A549 (cell line): ENCODE results near the gene ATF5. TPM values are rescaled to one million over a fixed set of nuclear protein-coding genes. Genes with fewer than 3 reads are reported as not detected.

Experiments
- ATAC-seq, 2 experiments: fragments of 200-7000 bp in 1 of 2; fragments of >200 bp in 1 of 2; cut with Nextera tagmentation in 1 of 2; cut with Tn5 transposase in 1 of 2; 3 replicates each; pipeline versions ENCODE4 v1.8.0 to v1.9.1; 2018 to 2020; ENCODE audit warnings: mild to moderate bottlenecking in 1 of 2, moderate library complexity in 1 of 2
- CTCF ChIA-PET: fragments of 300-600 bp; sonication (Branson Sonifier 250); formaldehyde crosslinking; extraction: SDS; loops from one replicate; lab custom pipeline; 2021; ENCODE audit warnings: antibody characterized with exemption, inconsistent platforms; lab: Yijun Ruan, JAX
- POLR2A ChIA-PET: fragments of 350-600 bp; formaldehyde crosslinking; extraction: SDS; loops from one replicate; lab custom pipeline; 2021; ENCODE audit warnings: antibody characterized with exemption, inconsistent platforms; lab: Yijun Ruan, JAX
- DNase-seq, 2 experiments: peaks; one replicate each; pipeline versions ENCODE4 v3.0.0 to v3.0.0-alpha.2; 2011 to 2016; ENCODE audit warnings: low read depth in 1 of 2, low spot score in 1 of 2
- FAIRE-seq: peaks from 2 replicates; lab custom pipeline; 2011; peaks lifted over from hg19 to GRCh38; lab: Jason Lieb, UNC
- H3K27ac ChIP-seq, 2 experiments: fragments of >200 bp; sonication (Bioruptor Twin); formaldehyde crosslinking; 3 replicates each; pipeline ENCODE4 v1.5.1; 2016 to 2017
- H3K4me1 ChIP-seq: fragments of >200 bp; sonication (Bioruptor Twin); formaldehyde crosslinking; 3 replicates; pipeline ENCODE4 v1.6.1; 2016
- H3K4me2 ChIP-seq: fragments of >200 bp; sonication (Bioruptor Twin); formaldehyde crosslinking; 3 replicates; pipeline ENCODE4 v1.6.1; 2016
- H3K4me3 ChIP-seq: fragments of >200 bp; sonication (Bioruptor Twin); formaldehyde crosslinking; 3 replicates; pipeline ENCODE4 v1.5.1; 2016
- H3K9me3 ChIP-seq: fragments of >200 bp; sonication (Bioruptor Twin); formaldehyde crosslinking; 3 replicates; pipeline ENCODE4 v1.6.1; 2016
- ATOH8 ChIP-seq: fragments of 250-450 bp; sonication (Bioruptor Pico); IDR thresholded peaks from 2 replicates; pipeline ENCODE4 v1.5.0; 2020; ENCODE audit warnings: low read depth, mild to moderate bottlenecking, moderate library complexity
- BCL3 ChIP-seq: fragments of >200 bp; sonication (Bioruptor Twin); formaldehyde crosslinking; IDR thresholded peaks from 3 replicates; pipeline ENCODE4 v1.6.1; 2016
- CBX8 ChIP-seq: fragments of 200-600 bp; sonication (generic); IDR thresholded peaks from 2 replicates; pipeline ENCODE4 v1.6.1; 2016
- CEBPB ChIP-seq, 2 experiments: fragments of >200 bp in 1 of 2; sonication (Bioruptor Twin) in 1 of 2; formaldehyde crosslinking in 1 of 2; IDR thresholded peaks; 2 replicates each; pipeline ENCODE4 v1.6.1; 2012 to 2016
- CHD4 ChIP-seq: fragments of 200-600 bp; sonication (generic); IDR thresholded peaks from 2 replicates; pipeline ENCODE4 v1.6.1; 2016; ENCODE audit warnings: antibody characterized with exemption, mild to moderate bottlenecking, borderline replicate concordance
- E2F6 ChIP-seq: IDR thresholded peaks from 2 replicates; pipeline ENCODE4 v1.6.1; 2012; ENCODE audit warnings: low read depth, borderline replicate concordance
- ELK1 ChIP-seq: fragments of 150-350 bp; IDR thresholded peaks from 2 replicates; pipeline ENCODE4 v1.6.1; 2014; ENCODE audit warnings: low read depth, mild to moderate bottlenecking, low read length
- EP300 ChIP-seq, 2 experiments: fragments of >200 bp; sonication (Bioruptor Twin); formaldehyde crosslinking; IDR thresholded peaks; 2 replicates in 1 of 2; 3 replicates in 1 of 2; pipeline ENCODE4 v1.6.1; 2016 to 2017
- HES2 ChIP-seq: fragments of >200 bp; sonication (Bioruptor Twin); formaldehyde crosslinking; IDR thresholded peaks from 2 replicates; pipeline ENCODE4 v1.6.1; 2016
- HMGXB4 ChIP-seq: fragments of 250-450 bp; sonication (Bioruptor Pico); IDR thresholded peaks from 2 replicates; pipeline ENCODE4 v1.5.0; 2021; ENCODE audit warnings: mild to moderate bottlenecking, moderate library complexity, borderline replicate concordance
- HOXB13 ChIP-seq: fragments of 250-450 bp; sonication (Bioruptor Pico); IDR thresholded peaks from 2 replicates; pipeline ENCODE4 v1.5.0; 2020; ENCODE audit warnings: low read depth, mild to moderate bottlenecking, moderate library complexity
- KDM1A ChIP-seq: fragments of 200-600 bp; sonication (generic); IDR thresholded peaks from 2 replicates; pipeline ENCODE4 v1.6.1; 2016; ENCODE audit warnings: low read depth, mild to moderate bottlenecking
- MAZ ChIP-seq: fragments of 150-350 bp; IDR thresholded peaks from 2 replicates; pipeline ENCODE4 v1.6.1; 2014; ENCODE audit warnings: antibody characterized with exemption, low read depth, low read length, borderline replicate concordance
- MYC ChIP-seq: IDR thresholded peaks from 2 replicates; pipeline ENCODE4 v1.6.1; 2012; ENCODE audit warnings: mild to moderate bottlenecking, inconsistent platforms, low read length, improper control_type of control experiment, borderline replicate concordance
- PBX3 ChIP-seq: IDR thresholded peaks from 2 replicates; pipeline ENCODE4 v1.6.1; 2012
- PHF8 ChIP-seq: fragments of 200-600 bp; sonication (generic); IDR thresholded peaks from 2 replicates; pipeline ENCODE4 v1.6.1; 2016; ENCODE audit warnings: low read depth, mild to moderate bottlenecking, antibody characterized with exemption, moderate library complexity, borderline replicate concordance
- RAD21 ChIP-seq, 2 experiments: fragments of >200 bp in 1 of 2; sonication (Bioruptor Twin) in 1 of 2; formaldehyde crosslinking in 1 of 2; IDR thresholded peaks in 1 of 2; conservative IDR thresholded peaks in 1 of 2; 2 replicates in 1 of 2; 3 replicates in 1 of 2; pipeline ENCODE4 v1.6.1; 2012 to 2018; ENCODE audit warnings: inconsistent platforms in 1 of 2
- RARB ChIP-seq: fragments of 250-450 bp; sonication (Bioruptor Pico); IDR thresholded peaks from 2 replicates; pipeline ENCODE4 v1.8.0; 2021; ENCODE audit warnings: mild to moderate bottlenecking, moderate library complexity
- RNF2 ChIP-seq: fragments of 200-600 bp; sonication (generic); IDR thresholded peaks from 2 replicates; pipeline ENCODE4 v1.6.1; 2016; ENCODE audit warnings: low read depth, mild to moderate bottlenecking, antibody characterized with exemption, moderate library complexity, borderline replicate concordance
- SREBF2 ChIP-seq: fragments of 450-650 bp; IDR thresholded peaks from 2 replicates; pipeline ENCODE4 v1.6.1; 2014; ENCODE audit warnings: mild to moderate bottlenecking, moderate library complexity
- TP53 ChIP-seq: fragments of 250-450 bp; sonication (Bioruptor Pico); IDR thresholded peaks from 2 replicates; pipeline ENCODE4 v1.5.0; 2021; ENCODE audit warnings: mild to moderate bottlenecking, moderate library complexity
- ZC3H11A ChIP-seq: fragments of 450-650 bp; IDR thresholded peaks from 2 replicates; pipeline ENCODE4 v1.6.1; 2014; ENCODE audit warnings: antibody characterized with exemption, mild to moderate bottlenecking
- ZFP36 ChIP-seq: fragments of 450-650 bp; IDR thresholded peaks from 2 replicates; pipeline ENCODE4 v1.6.1; 2014; ENCODE audit warnings: borderline replicate concordance; ENCODE audit not compliant: partially characterized antibody
- ZSCAN20 ChIP-seq: fragments of 250-450 bp; sonication (Bioruptor Pico); IDR thresholded peaks from 2 replicates; pipeline ENCODE4 v1.8.0; 2022; ENCODE audit warnings: mild to moderate bottlenecking, moderate library complexity
- WGBS: methylation state at CpG from one replicate; pipeline ENCODE4 v1.1.6; 2017; ENCODE audit errors: missing lambda C conversion rate; 5-methylcytosine and 5-hydroxymethylcytosine counted together
- polyA plus RNA-seq, 4 experiments: library from polyadenylated mRNA; depleted of rRNA in 3 of 4; stranded (reverse); fragments of >200 nt; fragmentation: RNase III in 1 of 4; extraction: RNeasy Plus Mini Kit Qiagen cat#74134 plus additional on column Dnase treatment in 1 of 4; gene quantifications; 2 replicates in 3 of 4; 3 replicates in 1 of 4; pipeline ENCODE4 v1.2.3, GENCODE V29; 2011 to 2017

Gene ATF5
- polyA plus RNA-seq, 2 of the 4 experiments (the other 2 are of a cell fraction) = 12.9 to 42.8 TPM

- TF ChIP-seq ATOH8 (CRISPR knock-in tag) = no peak
- TF ChIP-seq E2F6 = no peak
- TF ChIP-seq ZFP36 = no peak
- no peak for TF ChIP-seq ZC3H11A
- TF ChIP-seq CBX8 = no peak
- no peak for TF ChIP-seq HOXB13 (CRISPR knock-in tag)
- no peak for TF ChIP-seq RAD21 (conservative IDR thresholded peaks at IDR 0.05 in 1 of 2, IDR thresholded peaks at IDR 0.05 in 1 of 2)
- TF ChIP-seq RNF2 = no peak
- no peak for TF ChIP-seq SREBF2
- TF ChIP-seq HES2 = no peak
- DNase-seq (no peak), FAIRE-seq (no peak), ATAC-seq (no peak)
- 77% methylated on average over 18 of the region's 18 CpGs for WGBS
- Histone ChIP-seq H3K27ac (no peak overlapping the region), H3K9me3 (no peaks in the 10 kb centered on the region), H3K4me2 (no peak overlapping the region), H3K4me1 (no peaks in the 10 kb centered on the region), H3K4me3 (no peak overlapping the region)
- CTCF ChIA-PET = interaction anchor here (1.0 to 6.8 kb wide), 3 partner anchors 12 to 40 kb away, joined by 3 to 43 read pairs (median 5); no protein-coding TSS in a partner anchor
- POLR2A ChIA-PET = no interaction called here
Observed at GRCh38 chr19:49977881-49978280, 48.9 kb downstream of the ATF5 start.

GRCh38 chr19:49978324-49978723, 49.3 kb downstream of the ATF5 start:
- CTCF ChIA-PET = interaction anchor here (1.0 to 6.8 kb wide), 4 partner anchors 28 to 158 kb away, joined by 3 to 43 read pairs (median 4); no protein-coding TSS in a partner anchor
- ATAC-seq = no peak
- Histone ChIP-seq H3K4me2 (no peak overlapping the region), H3K9me3 (no peaks in the 10 kb centered on the region), H3K27ac (no peak overlapping the region), H3K4me1 (no peaks in the 10 kb centered on the region), H3K4me3 (no peak overlapping the region)
- POLR2A ChIA-PET = no interaction called here
- TF ChIP-seq ZFP36 (no peak), CEBPB (IDR thresholded peaks at IDR 0.05) (no peak), MAZ (no peak), E2F6 (no peak), EP300 (IDR thresholded peaks at IDR 0.05) (no peak)
- no peak for FAIRE-seq
- no peak for DNase-seq
- 77% methylated on average over 11 of the region's 11 CpGs for WGBS

- CTCF ChIA-PET = interaction anchor here (1.0 to 8.4 kb wide), 9 partner anchors 16 to 49 kb away, joined by 3 to 78 read pairs (median 5); no protein-coding TSS in a partner anchor
- POLR2A ChIA-PET = no interaction called here
- DNase-seq = no peak
- no peak for FAIRE-seq
- Histone ChIP-seq H3K9me3 (no peaks in the 10 kb centered on the region), H3K27ac (no peak overlapping the region), H3K4me1 (no peaks in the 10 kb centered on the region), H3K4me3 (no peak overlapping the region), H3K4me2 (no peak overlapping the region)
- ATAC-seq = no peak
- 83% methylated on average over 21 of the region's 21 CpGs for WGBS
- TF ChIP-seq TP53 (CRISPR knock-in tag) = no peak
- TF ChIP-seq CHD4 = no peak
- no peak for TF ChIP-seq PHF8
- TF ChIP-seq HMGXB4 (CRISPR knock-in tag) = no peak
- no peak for TF ChIP-seq ZSCAN20 (CRISPR knock-in tag)
- TF ChIP-seq MYC = no peak
- TF ChIP-seq BCL3 = no peak
- no peak for TF ChIP-seq RARB
- no peak for TF ChIP-seq KDM1A
- no peak for TF ChIP-seq PBX3
- TF ChIP-seq ELK1 = no peak
Observed at GRCh38 chr19:49981603-49982593, 52.9 kb downstream of the ATF5 start.
